ENCODE data around the gene CFL2.
"Not testable (repeated sequence)": the region's sequence is repeated elsewhere in the genome, so short reads cannot be mapped to it uniquely, and the experiment has no call there.

DNA sequence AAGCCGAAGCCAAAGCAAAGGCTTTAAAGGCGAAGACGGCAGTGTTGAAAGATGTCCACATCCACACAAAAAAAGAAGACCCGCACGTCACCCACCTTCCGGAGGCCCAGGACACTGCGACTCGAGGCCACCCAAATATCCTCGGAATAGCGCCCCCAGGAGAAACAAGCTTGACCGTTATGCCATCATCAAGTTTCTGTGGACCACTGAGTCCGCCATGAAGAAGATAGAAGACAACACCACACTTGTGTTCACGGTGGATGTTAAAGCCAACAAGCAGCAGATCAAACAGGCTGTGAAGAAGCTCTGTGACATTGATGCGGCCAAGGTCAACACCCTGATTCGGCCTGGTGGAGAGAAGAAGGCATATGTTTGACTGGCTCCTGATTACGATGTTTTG, 20.2 kb downstream of the CFL2 start:
- TF ChIP-seq, protein P1, sequence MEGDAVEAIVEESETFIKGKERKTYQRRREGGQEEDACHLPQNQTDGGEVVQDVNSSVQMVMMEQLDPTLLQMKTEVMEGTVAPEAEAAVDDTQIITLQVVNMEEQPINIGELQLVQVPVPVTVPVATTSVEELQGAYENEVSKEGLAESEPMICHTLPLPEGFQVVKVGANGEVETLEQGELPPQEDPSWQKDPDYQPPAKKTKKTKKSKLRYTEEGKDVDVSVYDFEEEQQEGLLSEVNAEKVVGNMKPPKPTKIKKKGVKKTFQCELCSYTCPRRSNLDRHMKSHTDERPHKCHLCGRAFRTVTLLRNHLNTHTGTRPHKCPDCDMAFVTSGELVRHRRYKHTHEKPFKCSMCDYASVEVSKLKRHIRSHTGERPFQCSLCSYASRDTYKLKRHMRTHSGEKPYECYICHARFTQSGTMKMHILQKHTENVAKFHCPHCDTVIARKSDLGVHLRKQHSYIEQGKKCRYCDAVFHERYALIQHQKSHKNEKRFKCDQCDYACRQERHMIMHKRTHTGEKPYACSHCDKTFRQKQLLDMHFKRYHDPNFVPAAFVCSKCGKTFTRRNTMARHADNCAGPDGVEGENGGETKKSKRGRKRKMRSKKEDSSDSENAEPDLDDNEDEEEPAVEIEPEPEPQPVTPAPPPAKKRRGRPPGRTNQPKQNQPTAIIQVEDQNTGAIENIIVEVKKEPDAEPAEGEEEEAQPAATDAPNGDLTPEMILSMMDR (IDR thresholded peaks at IDR 0.05): not testable (repeated sequence)
- not testable (repeated sequence) for TF ChIP-seq POLR2A (IDR thresholded peaks at IDR 0.05)

All from ovary (tissue), 3 donors.